Activated CD4-positive, CD25-positive, alpha-beta regulatory T cell treated with anti-CD3 and anti-CD28 coated beads, Interleukin-2, amount 50 U/mL, for 24 hours (primary cell): ENCODE results near the gene DZIP1.
A peak's percentile ranks its signal among the peaks of the same experiment; 100 is the strongest.

Source experiments
- ATAC-seq, 2 donors: fragments of 150-1000 bp; cut with Tn5 transposase; one replicate each; pipeline ENCODE4 v1.10.0; 2021; ENCODE audit warnings: mild to moderate bottlenecking in 1 of 2, moderate library complexity in 1 of 2

Gene DZIP1

DNA sequence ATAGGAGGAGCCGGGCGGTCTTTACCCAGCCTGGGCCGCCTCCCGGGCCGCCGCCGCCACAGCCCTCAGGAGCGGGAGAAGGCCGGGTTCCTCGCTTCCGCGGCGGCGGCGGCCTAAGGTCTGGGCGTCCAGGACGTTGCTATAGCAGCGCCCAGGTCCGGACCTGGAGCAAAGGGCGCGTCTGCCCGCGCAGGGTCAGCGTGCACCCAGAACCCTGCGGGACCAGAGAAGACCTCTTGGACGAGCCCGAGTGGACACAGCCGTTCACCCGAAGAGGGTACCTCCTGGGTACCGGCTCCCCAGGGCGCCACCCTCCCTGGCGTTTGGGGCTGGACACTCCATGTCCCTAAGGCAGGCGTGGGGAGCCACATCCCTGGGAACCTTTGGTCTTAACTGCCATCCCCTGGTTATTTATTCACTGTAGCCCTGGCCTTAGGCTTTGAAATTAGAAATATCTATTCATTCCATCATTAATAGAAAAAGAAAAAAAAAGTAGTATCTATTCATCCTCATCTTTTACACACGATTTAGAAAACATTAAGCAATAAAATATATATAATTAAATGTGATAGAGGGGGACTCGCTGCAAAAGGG is 2.4 kb downstream of the DZIP1 start:
- no peak for ATAC-seq

GRCh38 chr13:95641291-95642027 is 3.0 kb downstream of the DZIP1 start:
- ATAC-seq, result no peak

DNA sequence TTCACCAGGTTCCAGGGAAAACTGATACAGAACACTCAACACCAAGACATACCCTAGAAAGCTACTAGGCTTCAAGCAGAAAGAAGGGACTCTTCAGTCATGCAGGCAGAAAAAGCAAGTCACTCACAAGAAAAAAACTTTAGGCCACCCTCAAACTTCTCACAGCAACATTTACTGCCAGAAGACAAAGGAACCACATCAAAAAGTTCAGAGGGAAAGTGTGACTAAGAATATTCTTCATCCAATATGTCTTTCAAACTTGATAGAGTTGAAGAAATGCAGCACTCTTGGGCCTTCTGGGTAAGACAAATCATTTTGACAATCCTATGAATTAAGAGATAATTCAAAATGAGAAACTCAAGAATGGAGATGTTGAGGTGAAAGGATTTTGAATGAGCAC is 7.7 kb downstream of the DZIP1 start:
- peak in 1 of 2 donors; percentile 28 for ATAC-seq

DNA sequence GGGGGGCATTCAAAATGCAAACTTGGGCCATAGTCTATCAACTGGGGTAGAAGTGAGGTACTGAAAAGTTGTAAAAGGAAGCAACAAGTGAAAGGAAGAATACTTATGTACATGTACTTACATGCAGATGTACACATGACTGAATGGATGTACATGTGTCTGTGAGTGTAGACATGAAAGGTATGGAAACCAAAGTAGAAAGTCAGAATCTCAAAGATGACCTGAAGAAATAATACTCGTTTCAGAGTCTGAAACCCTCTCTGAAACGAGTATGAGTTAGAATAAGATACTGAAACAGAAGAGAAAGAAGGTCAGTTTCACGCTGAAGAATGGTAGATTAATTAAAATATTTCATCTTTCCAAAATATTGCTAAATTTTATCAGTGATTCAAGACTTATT is 13.9 kb downstream of the DZIP1 start:
- ATAC-seq, result no peak

GRCh38 chr13:95629071-95629470 is 15.4 kb downstream of the DZIP1 start:
- no peak for ATAC-seq

DNA sequence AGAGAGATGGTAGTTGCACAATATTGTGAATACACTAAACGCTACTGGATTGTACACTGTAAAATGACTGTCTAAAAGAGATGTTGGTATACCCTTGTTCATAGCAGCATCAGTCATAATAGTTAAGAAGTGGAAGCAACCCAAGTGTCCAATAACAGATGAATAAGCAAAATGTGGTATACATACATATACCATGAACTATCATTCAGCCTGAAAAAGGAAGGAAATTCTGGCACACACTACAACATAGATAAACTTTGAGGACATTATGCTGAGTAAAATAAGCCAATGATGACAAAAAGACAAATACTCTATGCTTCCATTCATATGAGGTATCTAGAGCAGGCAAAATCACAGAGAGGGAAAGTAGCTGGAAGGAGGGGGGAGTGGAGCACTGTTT is 16.0 kb downstream of the DZIP1 start:
- ATAC-seq, result no peak

- no peak for ATAC-seq
Measured at GRCh38 chr13:95627590-95627989, 16.9 kb downstream of the DZIP1 start.

GRCh38 chr13:95626768-95627167 is 17.7 kb downstream of the DZIP1 start:
- no peak for ATAC-seq

- no peak for ATAC-seq
Measured at GRCh38 chr13:95624020-95624419, 20.5 kb downstream of the DZIP1 start.

- ATAC-seq, result no peak
Measured at GRCh38 chr13:95623141-95623540, 21.4 kb downstream of the DZIP1 start.

- ATAC-seq, result no peak
Measured at GRCh38 chr13:95620825-95621498, 23.5 kb downstream of the DZIP1 start.

GRCh38 chr13:95620030-95620824 is 24.3 kb downstream of the DZIP1 start:
- no peak for ATAC-seq

DNA sequence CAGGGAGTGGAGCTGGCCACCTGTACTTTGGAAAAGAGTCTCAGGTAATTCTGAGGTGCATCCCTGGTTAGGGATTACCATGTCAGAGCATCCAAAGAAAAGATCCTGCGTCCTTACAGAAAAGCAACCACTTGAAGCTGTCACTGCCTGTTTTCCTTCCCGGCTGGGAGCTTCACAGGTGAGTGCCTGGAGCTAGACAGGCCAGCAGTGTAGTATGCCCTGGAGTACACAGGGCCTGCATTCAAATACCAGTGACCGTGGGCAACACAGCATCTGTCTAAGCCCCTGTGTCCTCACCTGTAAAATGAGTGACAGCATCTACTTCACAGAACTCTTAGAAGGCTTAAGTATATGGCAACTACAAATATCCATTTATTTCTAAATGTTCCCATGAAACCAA is 29.0 kb downstream of the DZIP1 start:
- no peak for ATAC-seq

DNA sequence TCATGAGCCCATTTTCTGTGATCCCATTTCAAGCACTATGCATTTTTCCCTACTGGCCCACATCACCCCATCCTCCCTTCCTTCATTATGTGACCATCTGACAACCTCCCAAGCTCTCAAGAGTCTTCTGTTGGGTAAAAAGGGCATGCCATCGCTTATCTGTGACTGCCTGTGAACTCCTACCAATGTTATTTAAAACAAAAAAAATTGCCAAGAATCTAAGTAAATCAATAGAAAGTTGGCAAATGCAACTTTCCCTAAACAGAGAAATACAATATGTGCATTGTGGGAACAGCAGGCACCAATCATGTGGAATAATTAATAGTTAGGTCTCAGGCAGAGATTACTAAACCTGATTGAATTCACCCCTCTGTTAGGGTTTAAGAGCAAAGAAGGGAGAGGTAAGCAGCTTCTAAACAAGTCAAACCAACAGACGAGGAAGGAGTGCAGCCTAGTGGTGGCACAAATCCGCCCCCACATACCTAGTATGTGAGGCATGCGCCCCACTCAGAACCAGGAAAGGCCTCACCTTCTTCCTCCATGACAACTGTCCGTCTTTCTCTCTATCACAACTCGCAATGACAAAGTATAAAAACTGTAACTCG is 29.8 kb downstream of the DZIP1 start:
- no peak for ATAC-seq

DNA sequence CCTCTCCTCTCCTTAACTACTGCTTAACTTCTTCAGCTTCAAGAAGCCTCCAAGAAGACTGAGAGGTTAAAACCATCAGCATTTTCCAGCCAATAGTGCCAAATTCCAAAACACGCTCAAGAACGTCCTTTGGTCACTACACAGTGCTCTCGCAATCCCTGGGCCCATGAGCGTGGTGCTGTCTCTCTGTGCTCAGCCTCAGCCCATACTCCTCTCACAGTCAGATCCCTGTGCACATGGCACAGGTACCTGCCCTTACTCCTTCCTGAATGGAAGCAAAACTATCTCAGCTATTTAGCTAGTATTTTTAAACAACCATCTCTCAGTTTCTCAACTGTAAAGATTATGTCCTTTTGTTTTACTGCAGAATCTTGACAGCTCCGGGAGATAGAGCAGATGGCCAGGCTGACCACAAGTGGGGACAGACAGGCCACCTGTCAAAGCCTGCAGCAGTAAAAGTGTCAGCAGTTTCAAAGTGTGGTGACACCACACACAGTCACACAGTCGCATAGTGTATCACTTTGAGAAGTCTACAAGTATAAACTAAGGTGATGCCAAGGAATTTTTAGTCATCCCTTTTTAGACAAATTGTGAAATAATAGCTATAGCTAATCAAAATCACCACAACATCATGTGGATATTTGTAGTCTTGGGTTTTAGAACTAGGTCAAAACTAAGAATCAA is 35.7 kb downstream of the DZIP1 start:
- no peak for ATAC-seq

DNA sequence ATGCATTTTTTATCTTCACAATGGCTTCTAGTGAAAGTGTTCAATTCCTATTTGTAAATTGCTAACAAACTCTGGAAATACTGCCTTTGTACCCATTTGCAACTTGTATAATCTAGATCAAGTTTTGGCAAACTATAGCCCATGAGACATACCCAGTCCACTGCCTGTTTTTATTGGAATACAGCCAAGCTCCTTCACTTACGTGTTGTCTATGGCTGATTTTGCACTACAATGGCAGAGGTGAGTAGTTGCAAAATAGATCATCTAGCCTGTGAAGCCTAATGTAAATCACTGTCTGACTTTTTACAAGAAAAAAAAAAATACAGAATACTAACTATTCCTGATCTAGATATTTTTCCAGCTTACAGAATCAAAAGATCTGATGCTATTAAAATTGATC is 37.1 kb downstream of the DZIP1 start:
- ATAC-seq, result no peak

- no peak for ATAC-seq
Measured at GRCh38 chr13:95605448-95606125, 38.9 kb downstream of the DZIP1 start.

- no peak for ATAC-seq
Measured at GRCh38 chr13:95604556-95604915, 40.0 kb downstream of the DZIP1 start.

- ATAC-seq, result no peak
Measured at GRCh38 chr13:95603887-95604555, 40.5 kb downstream of the DZIP1 start.

GRCh38 chr13:95601906-95602305 is 42.6 kb downstream of the DZIP1 start:
- no peak for ATAC-seq

DNA sequence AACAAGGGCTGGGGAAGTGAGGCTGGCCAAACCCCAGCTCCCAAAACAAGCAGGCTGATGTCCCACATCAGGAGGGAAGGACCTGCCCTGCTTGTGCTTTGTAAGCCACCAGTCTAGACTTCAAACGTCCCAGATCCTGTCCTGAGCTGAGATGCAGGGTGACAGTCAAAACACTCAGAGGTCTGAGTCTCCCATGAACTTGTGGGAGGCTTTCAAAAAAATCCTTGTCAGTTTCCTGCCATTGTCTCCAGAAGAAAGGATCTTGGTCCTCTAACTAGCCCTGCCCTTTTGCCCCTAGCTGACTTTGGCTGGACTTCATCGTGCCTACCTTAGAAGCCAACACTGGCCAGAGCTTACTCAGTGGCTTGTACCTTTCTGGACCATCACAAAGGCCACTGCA is 43.3 kb downstream of the DZIP1 start:
- ATAC-seq, result no peak
